ENCODE measurements around the gene ANK2.

Gene ANK2

DNA sequence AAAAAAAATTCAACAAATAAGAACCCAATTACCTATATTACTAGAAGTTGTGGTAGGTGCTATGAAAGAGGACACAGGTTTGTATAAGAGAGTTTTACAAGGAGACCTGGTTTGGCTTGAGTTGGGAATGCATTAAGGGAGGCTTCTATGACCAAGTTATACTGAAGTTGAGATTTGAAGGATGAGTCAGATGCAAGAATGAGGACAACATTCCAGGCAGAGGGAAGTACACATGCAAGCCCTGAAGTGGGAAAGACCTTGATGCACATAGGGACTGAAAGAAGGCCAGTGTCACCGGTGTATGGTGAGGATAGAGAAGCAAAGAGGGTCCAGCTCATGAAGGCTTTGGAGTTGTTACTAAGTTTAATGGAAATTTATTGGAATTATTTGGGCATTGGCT lies 52.2 kb downstream of the ANK2 start:
- DNase-seq = no peak

DNA sequence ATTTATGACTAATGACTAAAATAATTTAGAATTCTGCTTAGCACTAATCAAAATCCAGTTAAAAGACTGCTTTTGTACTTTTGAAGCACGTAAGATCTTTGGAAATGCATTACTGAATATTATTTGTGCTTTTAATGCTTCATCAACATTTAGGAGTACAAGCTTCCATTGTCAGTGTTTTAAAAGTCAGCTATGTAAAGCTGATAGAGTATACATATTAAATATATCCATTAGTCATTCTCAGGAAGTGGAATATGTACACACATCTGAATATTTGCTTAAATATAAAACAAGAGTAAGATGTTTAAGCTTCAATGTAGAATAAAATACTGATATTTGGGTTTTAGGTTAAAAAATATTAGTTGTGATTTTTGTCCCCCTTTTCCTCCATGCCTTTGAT lies 54.1 kb downstream of the ANK2 start:
- no peak for DNase-seq

DNA sequence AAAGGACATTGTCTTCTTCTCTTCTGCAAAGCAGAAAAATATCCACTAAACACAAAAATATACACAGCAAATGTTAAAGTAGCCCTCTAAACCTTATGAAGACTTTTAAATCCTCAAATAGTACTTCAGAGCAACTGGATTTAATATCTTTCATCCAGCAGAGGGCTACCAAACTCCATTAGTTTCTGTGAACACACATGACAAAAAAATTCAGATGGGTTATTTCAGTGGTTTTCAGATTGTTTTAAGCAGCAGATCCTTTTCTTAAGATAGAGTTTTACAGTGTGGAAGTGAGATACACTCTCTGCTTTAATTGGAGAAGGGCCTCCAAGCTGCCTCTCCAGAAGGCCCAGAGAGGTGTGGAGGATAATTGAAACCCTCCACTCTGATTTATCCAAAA lies 56.7 kb downstream of the ANK2 start:
- DNase-seq = no peak

DNA sequence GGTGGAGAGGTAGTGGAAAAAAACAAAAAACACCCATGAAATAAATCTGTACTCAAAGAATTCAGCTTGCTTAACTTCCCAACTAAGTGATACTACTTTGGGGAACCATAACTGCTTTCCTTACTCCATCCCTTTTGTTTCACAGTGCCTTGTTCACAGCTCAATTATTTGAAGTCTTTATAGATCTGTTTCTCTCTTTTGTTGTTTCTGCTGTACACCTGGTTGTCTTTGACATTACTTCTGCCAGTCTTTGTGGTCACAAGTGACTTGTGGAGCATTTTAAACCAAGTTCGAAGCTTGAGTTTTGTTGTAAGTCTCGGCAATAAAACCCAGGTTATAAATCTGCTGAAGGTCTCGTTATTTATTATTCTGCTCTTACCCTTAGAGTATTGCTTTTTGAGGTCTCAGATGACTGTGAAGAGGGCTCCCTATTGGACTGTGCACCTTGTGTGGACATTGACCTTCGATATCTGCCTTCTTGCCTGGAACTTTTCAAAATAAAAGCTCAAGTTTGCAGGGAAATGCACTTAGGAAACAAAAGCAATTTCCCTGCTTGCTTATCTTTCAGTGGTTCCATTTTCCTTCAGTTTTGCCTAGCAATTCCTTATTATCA lies 59.8 kb downstream of the ANK2 start:
- DNase-seq = no peak

DNA sequence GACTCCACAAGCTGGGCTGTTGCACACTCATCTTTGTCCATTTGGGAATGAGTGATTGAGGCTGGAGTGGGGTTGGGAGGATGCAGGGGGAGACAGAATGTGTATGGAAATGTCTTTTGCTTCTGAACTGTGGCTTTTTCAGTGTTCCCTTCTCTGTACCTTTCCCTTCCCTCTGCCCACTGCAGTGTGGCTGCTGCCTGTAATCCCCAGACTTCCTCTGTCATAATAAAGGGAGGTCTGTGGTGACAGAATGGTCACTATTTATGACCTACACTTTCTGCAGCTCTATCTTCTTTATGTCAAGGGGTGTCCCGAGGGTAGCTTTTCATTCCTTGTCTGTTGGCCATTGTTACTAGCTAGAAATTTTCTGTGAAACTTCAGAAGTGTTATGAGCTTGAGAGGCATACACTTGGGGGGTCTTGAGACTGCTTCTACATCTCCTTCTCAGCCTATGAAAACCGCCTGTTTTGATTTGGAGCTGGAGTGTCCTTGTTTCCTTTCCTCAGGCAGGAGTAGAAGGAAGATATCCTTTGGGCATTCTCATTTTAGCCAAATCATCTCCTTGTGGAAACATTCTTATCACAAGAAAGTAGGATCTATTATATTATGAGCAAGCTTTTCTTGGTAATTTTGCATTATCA lies 63.0 kb downstream of the ANK2 start:
- no peak for DNase-seq

DNA sequence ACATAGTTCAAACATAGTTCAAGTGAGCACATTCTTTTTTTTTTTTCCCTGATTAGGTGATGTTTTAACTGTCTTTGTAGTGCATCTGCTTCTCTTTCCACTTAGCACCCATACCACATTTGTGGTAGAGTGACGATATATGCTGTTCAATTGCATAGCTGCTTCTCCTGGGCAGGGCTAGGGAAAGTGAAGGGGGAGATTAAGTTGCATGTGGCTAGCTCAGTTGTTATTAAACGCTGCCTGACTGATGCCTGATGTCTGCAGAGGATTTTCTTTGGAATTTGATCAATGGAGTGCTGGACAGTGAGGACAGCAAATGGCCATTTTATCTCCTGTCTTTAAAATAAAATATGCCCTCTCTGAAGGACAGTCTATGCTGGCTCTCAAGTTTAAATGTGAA lies 63.7 kb downstream of the ANK2 start:
- DNase-seq = no peak

DNA sequence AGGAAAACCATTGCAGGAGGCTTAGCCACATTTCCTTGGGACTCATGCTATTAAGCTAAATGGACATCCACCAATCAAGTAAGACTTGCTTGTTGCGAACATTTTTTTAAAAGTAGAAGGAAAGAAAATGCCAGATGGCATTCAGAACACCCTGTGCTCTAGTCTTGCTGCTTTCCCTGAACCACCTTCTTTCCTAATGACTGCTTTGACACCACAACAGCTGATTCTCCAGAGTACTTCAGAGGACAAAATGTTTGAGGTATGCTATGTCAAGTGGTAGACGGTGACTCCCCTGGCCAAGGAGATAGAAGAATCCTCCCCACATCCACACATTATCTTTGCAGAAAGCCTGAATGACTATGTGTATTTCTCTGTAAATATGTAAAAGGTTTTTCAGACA lies 65.4 kb downstream of the ANK2 start:
- DNase-seq = no peak

DNA sequence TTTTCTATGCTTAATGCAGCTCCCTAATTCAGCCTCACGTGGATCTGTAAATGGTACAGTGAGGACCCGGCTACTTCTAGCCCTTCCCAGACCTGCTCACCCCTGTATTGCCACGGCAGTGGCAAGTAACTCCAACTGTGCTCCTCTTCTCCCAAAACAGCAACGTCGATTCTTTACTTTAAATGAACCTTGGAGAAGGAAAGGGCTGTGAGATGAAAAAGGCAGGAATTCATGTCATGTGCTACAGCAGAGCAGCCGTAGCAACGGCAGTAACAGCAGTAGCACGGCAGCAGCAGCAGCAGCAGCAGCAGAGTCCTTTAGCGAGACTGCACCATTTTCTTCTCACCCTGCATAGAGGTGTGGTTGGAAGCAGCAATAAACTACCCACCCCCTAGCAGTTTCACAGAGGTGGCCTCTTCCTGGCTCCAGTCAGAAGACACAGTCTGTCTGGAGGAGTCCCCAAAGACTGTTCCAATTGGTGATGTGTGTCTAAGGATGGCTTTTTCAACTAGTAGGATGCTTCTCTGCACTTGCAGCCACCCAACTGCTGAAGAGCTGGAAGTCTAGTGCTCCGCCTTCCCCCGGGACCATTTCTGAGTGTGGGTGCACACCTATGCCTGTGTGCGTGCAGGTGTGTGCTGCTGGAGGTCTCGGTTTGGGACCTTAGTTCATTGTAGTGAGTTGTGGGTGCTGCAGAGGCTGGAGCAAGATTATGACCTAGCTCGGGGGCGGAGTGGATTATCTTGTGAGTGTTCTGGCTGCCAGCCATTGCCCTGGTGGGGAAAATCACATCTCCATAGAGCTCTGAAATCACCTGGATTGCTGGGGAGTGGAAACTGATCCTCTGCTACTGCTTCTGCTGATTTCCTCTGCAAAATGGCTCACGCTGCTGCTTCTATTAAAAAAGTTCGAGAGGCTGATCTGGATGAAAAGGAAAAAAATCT lies 67.2 kb downstream of the ANK2 start:
- no peak for DNase-seq

DNA sequence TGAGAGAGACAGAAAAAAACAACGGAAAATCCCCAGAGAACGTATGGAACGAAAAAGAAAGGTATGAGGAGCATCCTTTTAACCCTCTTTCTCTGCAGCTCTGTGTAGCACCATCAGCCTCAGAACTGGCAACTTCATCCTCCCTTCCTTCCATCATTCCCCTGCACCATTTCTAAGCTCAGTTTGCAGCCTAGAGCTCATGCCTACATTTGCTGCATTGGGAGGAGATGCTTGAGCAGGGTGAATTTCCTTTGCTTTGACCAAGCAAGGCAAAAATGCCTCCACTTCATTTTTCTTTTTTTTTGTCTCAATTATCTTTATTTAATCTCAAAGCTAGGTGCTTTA lies 67.9 kb downstream of the ANK2 start:
- no peak for DNase-seq

DNA sequence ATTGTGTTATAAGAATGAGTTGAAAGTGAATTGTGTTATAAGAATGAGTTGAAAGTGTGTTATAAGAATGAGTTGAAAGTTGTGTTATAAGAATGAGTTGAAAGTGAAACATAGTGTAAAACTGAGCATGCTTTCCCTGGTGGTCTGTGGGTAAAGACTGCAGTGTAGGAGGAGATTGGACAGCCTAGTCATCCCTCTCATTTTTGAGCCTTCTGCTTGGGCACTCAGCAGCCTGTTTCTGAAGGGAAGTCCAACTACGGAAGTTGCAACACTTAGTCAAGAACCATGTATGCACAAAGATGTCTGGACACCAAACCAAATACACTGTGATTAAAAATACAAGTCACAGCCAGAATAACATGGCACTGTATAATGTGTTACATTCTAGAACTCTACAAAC lies 72.6 kb downstream of the ANK2 start:
- no peak for DNase-seq

DNA sequence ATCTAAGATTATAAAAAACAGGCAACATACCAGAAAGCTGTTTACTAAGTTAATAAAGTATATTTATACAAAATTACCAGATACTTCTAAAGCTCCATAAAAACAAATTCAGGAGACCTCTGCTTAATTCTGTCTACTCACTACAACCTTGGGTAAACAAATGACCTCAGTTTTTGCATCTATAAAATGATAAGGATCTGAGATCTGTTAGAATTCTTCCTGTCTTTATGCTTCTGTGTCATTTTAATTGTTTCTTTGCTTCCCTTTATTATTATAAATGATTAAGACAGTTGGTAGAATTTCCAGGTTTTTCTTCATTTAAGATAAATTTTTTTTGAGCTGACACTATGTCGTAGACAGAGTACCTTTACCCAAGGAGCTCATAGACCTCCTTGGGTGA lies 76.0 kb downstream of the ANK2 start:
- no peak for DNase-seq

DNA sequence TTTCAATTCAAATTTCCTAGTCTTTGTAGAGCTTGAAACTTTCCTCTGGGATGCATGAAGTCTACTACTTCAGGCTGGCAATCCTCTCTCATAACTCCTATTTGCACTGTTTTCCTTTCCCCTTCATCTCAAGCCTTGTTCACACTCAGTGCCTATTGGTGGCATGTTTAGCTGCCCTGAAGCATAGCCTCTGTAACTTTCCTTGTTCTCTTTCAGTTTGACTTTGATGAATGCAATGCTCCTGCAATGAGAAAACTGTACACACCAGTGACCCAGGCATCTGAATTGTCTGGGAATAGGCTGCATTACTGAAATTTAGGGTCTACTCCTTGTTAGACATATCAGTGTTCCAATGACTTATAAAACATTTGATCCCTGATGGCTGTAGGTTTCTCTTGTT lies 81.7 kb downstream of the ANK2 start:
- DNase-seq = no peak

DNA sequence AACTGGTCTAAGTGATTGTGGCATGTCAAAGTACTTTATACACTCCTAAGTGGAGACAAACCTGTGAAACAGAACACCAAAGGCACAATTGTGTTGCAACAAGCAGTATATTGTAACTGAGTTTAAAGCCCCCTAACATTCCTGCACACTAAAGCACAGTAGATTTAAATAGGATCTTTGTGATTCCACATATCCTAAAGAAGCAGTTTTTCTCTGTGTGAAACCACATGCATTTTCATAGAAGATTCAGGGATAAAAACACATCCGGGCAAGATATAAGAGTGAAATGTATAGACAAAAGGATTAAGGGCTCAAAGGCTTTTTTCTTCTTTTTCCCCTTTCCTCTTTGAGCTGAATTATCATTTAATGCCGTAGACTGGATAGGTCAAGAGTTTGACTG lies 82.2 kb downstream of the ANK2 start:
- no peak for DNase-seq

DNA sequence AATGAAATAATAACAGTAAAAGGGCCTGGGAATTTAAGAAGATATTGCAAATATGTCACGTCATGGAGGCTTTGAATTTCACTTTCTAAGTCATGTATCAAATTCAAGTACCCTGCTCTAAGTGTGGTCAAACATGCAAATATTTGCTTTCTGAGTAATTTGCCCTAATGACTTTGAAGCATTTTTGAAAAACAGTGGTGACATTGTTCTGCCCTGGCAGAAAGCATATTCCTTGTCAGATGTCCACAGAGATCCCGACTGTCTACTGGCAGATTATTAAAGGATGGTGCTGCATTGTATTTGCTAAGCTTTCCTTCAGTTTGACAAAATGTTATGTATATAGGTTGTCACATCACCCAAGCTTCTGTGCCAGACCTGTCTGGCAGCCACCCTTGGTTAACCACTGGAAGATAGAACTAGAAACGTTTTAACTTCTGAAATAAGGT lies 92.5 kb downstream of the ANK2 start:
- no peak for DNase-seq

DNA sequence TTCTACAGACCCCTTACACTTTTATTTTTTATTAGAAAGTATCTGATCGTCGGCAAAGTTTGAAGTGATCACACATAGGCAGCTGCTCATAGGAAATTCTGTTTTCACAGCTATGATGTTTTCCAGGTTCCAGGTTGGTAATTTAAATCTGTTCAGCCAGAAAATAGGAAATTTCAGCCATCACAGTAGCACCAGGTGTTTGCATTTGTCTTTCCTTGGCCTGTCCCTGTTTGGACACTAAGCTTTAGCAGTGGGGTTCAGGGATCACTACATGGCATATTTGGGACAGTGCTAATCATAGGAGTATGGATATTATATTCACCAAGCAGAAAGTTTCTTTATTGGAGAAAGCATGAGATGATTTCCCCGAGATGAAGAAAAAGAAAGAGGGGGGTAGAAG lies 92.9 kb downstream of the ANK2 start:
- no peak for DNase-seq

DNA sequence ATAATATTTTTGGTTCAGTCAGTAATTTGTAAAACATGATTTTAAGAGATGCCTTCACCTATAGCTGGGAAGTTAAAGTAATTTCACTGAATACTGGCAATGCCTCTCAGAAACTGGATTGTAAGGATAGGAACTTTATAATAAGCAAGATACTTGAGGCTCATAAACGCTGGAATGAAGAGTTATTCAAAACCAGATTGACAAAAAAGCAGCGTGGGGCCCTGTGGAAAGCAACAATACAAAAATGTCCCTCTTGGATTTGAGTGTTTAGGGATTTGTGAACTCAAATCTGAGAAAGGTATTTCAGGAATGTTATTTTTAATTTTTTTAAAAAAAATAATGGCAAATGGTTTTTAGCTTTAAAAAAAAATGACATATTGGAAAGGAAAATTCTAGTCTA lies 94.6 kb downstream of the ANK2 start:
- DNase-seq = no peak

DNA sequence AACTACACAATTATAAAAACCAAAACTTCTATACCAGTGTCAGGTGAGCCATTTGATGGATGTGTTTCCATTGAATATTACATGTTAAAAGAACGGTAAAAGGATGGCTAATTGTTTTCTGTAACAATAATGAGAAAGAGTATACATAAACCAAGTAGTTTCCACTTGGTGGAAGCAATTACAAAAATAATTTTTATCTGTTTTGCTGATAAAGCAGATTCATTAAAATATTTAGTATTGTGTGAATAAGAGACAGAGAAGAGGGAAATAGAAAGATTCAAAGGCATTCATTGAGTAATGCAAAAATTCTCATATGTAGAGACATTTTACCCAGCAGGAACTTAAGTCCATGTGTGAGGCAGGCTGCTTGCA lies 95.7 kb downstream of the ANK2 start:
- no peak for DNase-seq

DNA sequence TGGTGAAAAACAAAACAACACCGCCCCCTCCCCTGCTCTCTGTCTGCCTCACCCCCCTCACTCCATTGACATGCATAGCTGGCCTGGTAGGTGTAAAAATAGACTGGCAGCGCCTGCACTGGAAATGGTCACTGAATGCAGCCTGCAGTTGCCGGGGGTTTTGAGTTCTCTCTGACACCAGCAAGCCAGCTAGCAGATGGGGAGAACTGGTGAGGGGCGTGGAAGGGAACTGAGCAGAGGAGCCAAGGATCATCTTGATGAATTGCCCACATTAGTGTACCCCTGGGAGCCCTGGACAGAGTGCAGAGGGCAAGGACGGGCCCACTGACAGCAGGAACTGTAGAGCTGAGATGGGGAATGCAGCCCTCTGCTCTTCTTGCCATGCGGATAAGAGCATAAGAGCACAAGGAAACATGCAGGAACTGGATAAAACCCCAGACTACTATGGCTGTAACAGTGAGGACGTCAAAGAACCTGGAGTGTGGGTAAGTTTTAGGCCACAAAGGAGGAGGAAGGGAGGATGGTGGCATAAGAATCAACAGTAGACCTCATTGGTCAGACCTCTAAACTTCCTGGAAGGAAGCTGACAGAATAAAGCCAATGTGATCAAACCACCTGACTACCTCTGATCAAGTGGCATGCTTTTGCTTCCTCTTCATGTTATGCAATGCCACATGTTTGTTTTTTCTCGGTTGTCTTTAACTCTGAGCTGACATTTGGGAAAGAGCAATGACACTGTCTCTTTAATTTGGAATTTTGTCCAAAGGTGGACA lies 96.3 kb downstream of the ANK2 start:
- DNase-seq = no peak

DNA sequence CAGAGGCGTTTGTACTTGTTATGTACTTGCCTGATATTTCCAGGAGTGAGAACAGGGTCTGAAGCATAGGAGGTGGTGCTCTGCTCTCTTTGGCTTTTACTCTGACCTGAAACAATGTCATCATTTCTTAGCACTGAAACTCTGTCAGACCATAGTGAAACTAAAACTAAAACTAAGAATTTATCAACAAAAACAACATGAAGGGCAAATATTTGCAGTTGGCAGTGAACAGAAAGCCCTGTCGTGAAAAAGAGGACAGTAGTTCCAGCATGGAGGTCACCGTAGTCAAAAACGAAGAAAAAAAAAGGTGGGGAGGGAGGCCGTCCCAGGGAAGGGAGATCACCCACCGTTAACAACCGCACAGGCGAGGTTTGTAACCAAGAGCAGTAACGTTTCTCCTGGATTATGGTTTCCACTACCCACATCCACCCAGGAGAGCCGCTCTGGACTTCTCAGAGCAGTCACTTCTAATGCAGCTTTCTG lies 97.5 kb downstream of the ANK2 start:
- no peak for DNase-seq

DNA sequence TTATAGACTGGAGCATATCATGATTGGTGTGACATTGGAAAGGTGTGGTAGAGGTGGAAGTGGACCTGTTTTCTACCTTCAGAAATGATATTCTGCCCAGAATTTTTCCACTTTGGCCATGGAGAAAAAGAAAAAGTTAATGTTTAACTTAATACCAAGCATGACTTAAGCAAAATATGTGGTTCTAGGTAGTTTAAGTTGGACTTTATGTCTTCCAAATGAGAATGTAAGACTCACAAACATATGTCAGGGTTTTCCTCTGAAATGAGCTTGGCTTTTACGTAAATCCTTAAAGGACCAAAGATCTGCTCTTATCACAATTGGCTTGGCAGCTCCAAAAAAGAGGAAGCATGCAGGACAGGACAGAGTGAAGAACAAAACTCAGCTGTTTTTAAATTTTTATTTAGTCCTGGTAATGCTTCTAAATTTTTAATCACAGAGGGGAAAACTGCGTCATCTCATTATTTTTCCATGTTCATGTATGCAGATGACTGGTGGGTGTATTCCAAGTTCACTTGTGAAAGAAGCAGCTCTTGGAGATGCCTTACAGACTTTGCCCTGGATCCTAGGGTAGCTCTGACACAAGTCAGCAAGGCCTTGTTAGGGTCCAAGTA lies 98.2 kb downstream of the ANK2 start:
- DNase-seq = no peak

DNA sequence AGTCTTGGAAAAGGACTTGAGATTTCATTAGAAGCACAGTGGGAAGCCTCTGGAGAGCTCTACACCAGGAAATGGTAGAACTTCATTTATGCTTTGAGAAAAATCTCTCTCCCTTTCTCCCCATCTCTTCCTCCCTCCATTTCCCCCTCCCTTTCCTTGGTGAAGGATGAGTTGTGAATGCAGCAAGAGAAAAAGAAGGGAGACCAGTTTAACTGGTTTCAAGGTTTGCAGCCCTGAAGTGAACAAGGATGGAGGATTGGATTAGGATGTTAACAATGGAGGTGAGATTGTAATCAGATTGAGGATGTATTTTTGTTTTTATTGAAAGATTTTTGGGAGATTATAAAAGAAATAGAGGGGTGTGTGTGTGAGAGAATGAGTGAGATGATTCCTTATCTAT lies 99.5 kb downstream of the ANK2 start:
- no peak for DNase-seq

DNA sequence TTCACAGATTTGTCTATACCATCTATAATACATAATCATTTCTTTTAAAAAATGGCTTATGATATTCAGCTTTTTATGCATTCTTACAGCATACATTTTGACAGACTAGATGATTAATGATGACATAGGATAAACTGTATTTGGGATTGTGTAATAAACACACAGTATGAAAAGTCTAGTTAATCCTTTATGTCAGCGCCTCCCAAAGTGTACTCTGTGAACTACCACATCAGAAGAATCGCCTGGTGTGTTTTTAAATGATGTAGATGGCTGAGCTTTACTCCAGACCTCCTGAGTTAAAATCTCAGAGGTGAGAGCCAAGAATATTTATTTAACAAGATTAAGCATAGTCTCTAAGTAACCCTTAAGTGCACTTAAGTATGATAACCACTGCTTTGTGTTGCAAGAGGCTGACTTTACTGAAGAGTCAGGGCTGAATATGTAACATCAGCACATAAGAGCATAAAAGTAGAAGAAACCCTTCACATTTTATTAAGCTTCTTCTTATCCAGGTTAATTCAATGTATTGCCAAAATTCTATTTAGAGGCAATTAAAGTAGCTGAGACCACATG lies 104.2 kb downstream of the ANK2 start:
- DNase-seq = no peak

DNA sequence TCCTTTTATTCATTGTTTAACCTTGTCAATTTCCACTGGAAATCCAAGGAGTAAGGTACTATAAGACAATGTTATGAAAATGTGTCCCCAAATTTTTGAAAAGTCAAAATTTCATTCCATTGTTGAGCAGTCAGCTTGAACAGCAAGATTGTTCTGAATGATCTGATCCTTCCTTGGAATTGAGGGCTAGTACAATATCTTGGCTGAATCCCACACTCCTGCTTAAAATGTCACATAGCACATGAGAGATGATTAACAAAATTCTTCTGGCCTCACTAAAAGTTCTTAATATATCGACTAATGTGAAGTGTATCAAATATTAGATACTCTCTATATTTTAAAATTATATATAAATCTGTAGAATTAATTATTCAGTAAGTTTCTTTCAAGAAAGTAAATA lies 104.8 kb downstream of the ANK2 start:
- DNase-seq = no peak
